ENCODE measurements around the gene CREBBP.

CREBBP gene

GRCh38 chr16:3819175-3819527 is 61.4 kb downstream of the CREBBP start:
- TF ChIP-seq CTCF (conservative IDR thresholded peaks at IDR 0.05; ENCODE audit: low read depth, low read length), result no peak
- no peaks in the 10 kb centered on the region for H3K27me3 ChIP-seq (ENCODE audit: insufficient read depth, low read depth)
- H3K4me2 ChIP-seq, result no peak overlapping the region
- no peaks in the 10 kb centered on the region for H3K36me3 ChIP-seq (ENCODE audit: insufficient read depth)
- H2AFZ ChIP-seq (ENCODE audit: low read depth), result no peak overlapping the region
- H3K4me1 ChIP-seq (ENCODE audit: low read depth, poor library complexity, severe bottlenecking), result peaks cover 8% of the 10 kb centered on the region
- peaks cover 100% of the 10 kb centered on the region for H3K79me2 ChIP-seq (ENCODE audit: insufficient read depth, low read depth)
- peaks cover 29% of the 10 kb centered on the region for H4K20me1 ChIP-seq (ENCODE audit: insufficient read depth)
- no peak overlapping the region for H3K27ac ChIP-seq
- H3K4me3 ChIP-seq (IDR thresholded peaks at IDR 0.05; ENCODE audit: insufficient read depth, low read depth, low read length), result no peak overlapping the region
- H3K9ac ChIP-seq, result no peak overlapping the region

GRCh38 chr16:3816326-3816725 is 64.2 kb downstream of the CREBBP start:
- H3K79me2 ChIP-seq (ENCODE audit: insufficient read depth, low read depth), result peaks cover 100% of the 10 kb centered on the region
- H3K27me3 ChIP-seq (ENCODE audit: insufficient read depth, low read depth), result no peaks in the 10 kb centered on the region
- H2AFZ ChIP-seq (ENCODE audit: low read depth), result no peak overlapping the region
- H3K4me3 ChIP-seq (IDR thresholded peaks at IDR 0.05; ENCODE audit: insufficient read depth, low read depth, low read length), result no peak overlapping the region
- no peak overlapping the region for H3K27ac ChIP-seq
- no peak for TF ChIP-seq CTCF (conservative IDR thresholded peaks at IDR 0.05; ENCODE audit: low read depth, low read length)
- H4K20me1 ChIP-seq (ENCODE audit: insufficient read depth), result peaks cover 47% of the 10 kb centered on the region
- peaks cover 8% of the 10 kb centered on the region for H3K4me1 ChIP-seq (ENCODE audit: low read depth, poor library complexity, severe bottlenecking)
- no peaks in the 10 kb centered on the region for H3K36me3 ChIP-seq (ENCODE audit: insufficient read depth)
- H3K4me2 ChIP-seq, result no peak overlapping the region
- no peak overlapping the region for H3K9ac ChIP-seq

- no peak for TF ChIP-seq CTCF (conservative IDR thresholded peaks at IDR 0.05; ENCODE audit: low read depth, low read length)
- Histone ChIP-seq H3K4me2 (no peak overlapping the region), H3K27me3 (ENCODE audit: insufficient read depth, low read depth) (no peaks in the 10 kb centered on the region), H3K4me1 (ENCODE audit: low read depth, poor library complexity, severe bottlenecking) (peaks cover 2% of the 10 kb centered on the region), H3K4me3 (IDR thresholded peaks at IDR 0.05; ENCODE audit: insufficient read depth, low read depth, low read length) (no peak overlapping the region), H4K20me1 (ENCODE audit: insufficient read depth) (peaks cover 37% of the 10 kb centered on the region), H3K36me3 (ENCODE audit: insufficient read depth) (no peaks in the 10 kb centered on the region), H3K79me2 (ENCODE audit: insufficient read depth, low read depth) (peaks cover 97% of the 10 kb centered on the region), H2AFZ (ENCODE audit: low read depth) (no peak overlapping the region), H3K27ac (no peak overlapping the region), H3K9ac (no peak overlapping the region)
These were observed 65.8 kb downstream of the CREBBP start for GRCh38 chr16:3814755-3815154.

- Histone ChIP-seq H3K4me2 (no peak overlapping the region), H3K4me3 (IDR thresholded peaks at IDR 0.05; ENCODE audit: insufficient read depth, low read depth, low read length) (no peak overlapping the region), H3K79me2 (ENCODE audit: insufficient read depth, low read depth) (peaks cover 84% of the 10 kb centered on the region), H3K4me1 (ENCODE audit: low read depth, poor library complexity, severe bottlenecking) (no peaks in the 10 kb centered on the region), H3K36me3 (ENCODE audit: insufficient read depth) (no peaks in the 10 kb centered on the region), H4K20me1 (ENCODE audit: insufficient read depth) (peaks cover 35% of the 10 kb centered on the region), H3K9ac (no peak overlapping the region), H3K27ac (no peak overlapping the region), H2AFZ (ENCODE audit: low read depth) (no peak overlapping the region), H3K27me3 (ENCODE audit: insufficient read depth, low read depth) (no peaks in the 10 kb centered on the region)
- TF ChIP-seq CTCF (conservative IDR thresholded peaks at IDR 0.05; ENCODE audit: low read depth, low read length), result no peak
These were observed 67.9 kb downstream of the CREBBP start for GRCh38 chr16:3812469-3813172.
